Stimulated activated CD4-positive, alpha-beta T cell treated with anti-CD3 and anti-CD28 coated beads, Interleukin-12 subunit alpha, Interleukin-12 subunit beta, amount 100 ng/mL, for 48 hours (primary cell): ENCODE results near the gene PLXNC1.

ENCODE experiments used
- DNase-seq, 3 donors: peaks; one replicate each; pipeline ENCODE4 v3.0.0-alpha.2; 2020; ENCODE audit warnings: low read depth in 2 of 3, low spot score in 1 of 3

PLXNC1 gene

GRCh38 chr12:94147991-94148738 lies at the start of gene PLXNC1:
TSS of gene PLXNC1 (plus strand) at chr12:94148577. CDS start at chr12:94148972, 395 bp downstream.
- DNase-seq: peak; percentile 37 to 61 (median 48)

DNA sequence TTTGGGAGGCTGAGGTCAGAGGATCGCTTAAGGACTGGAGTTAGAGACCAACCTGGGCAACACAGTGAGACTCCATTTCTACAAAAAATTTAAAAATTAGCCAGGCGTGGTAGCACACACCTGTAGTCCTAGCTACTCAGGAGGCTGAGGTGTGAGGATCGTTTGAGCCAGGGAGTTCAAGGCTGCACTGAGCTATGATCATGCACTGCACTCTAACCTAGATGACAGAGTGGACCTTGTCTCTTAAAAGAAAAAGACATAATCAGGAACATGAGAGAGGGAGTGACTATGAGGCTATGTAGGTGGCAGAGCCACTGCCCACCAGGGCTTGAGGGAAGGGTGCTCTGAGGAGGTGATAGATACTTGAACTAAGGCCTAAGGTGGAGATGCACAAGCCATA lies 49.2 kb upstream of the PLXNC1 start:
- no peak for DNase-seq

- no peak for DNase-seq
Measured at GRCh38 chr12:94099632-94100031, 48.7 kb upstream of the PLXNC1 start.

GRCh38 chr12:94100211-94100627 lies 48.2 kb upstream of the PLXNC1 start:
- DNase-seq: no peak

DNA sequence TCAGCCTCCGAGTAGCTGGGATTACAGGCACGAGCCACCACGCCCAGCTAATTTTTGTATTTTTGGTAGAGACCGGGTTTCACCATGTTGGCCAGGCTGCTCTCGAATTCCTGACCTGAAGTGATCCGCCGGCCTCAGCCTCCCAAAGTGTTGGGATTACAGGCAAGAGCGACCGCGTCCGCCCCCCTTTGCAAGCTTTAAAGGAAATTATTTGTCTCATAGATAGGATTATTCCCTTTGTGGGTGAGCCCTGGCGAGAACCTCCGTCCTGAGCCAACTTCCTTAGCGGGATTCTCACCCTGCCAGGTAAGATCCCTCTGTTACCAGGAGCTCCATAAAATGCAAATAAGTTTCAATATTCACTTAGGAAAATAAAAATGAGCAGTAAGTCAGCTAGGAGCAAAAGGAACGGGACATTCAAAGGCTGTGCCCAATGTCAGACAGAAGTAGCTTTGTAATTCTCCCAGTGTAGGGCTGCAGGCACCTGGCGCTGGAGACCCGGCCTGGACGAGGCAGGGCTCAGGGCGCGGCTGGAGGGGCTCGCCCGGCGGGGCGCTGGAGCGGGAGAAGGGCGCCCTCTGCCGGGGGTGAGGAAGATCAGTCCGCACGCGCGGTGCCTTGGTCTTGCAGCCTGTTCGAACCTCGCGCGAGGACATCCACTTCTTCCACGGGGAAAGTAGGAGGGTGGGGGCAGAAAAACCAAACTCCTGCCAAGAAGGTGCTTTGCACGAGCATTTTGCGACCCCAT lies 47.2 kb upstream of the PLXNC1 start:
- DNase-seq: peak; percentile 59 to 71 (median 67)

- peak; percentile 71 to 90 (median 79) for DNase-seq
Measured at GRCh38 chr12:94101738-94102660, 46.4 kb upstream of the PLXNC1 start.

GRCh38 chr12:94103986-94104385 lies 44.4 kb upstream of the PLXNC1 start:
- no peak for DNase-seq

- no peak for DNase-seq
Measured at GRCh38 chr12:94107910-94108309, 40.5 kb upstream of the PLXNC1 start.

DNA sequence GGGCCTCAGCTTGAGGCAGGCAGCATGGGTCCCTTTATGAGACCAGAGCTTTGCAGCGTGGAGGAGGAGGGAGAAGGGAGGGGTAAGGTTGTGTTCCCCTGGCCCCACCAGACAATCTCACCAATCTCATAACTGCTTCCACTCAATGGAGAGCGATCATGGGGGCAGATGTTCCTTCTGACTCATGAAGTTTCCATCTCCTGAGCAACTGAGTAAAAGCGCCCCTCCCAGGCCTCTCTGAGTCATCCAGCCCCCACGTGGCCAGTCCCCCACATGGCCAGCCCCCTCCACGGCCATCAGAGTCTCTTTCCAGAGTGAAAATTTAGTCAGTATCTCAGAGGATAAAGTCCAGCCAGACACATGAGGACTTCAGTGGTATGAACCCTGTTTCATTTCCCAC lies 39.2 kb upstream of the PLXNC1 start:
- DNase-seq: peak; percentile 41 to 50 (median 43)

- DNase-seq: no peak
Measured at GRCh38 chr12:94110258-94110657, 38.1 kb upstream of the PLXNC1 start.

- DNase-seq: no peak
Measured at GRCh38 chr12:94111302-94111701, 37.1 kb upstream of the PLXNC1 start.

GRCh38 chr12:94112121-94112520 lies 36.3 kb upstream of the PLXNC1 start:
- no peak for DNase-seq

DNA sequence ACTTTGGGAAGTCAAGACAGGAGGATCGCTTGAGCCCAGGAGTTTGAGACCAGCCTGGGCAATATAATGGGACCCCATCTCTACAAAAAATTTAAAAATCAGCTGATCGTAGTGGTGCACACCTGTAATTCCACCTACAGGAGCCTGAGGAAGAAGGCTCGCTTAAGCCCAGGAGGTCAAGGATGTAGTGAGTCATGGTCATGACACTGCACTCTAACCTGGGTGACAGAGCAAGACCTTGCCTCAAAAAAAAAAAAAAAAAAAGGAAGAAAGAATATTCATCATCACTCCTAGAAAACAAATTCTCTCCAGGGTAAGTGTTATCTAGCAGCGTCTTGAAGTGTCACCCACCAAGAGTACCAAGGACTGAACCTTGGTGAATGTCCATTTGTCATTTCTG lies 34.2 kb upstream of the PLXNC1 start:
- DNase-seq: no peak

DNA sequence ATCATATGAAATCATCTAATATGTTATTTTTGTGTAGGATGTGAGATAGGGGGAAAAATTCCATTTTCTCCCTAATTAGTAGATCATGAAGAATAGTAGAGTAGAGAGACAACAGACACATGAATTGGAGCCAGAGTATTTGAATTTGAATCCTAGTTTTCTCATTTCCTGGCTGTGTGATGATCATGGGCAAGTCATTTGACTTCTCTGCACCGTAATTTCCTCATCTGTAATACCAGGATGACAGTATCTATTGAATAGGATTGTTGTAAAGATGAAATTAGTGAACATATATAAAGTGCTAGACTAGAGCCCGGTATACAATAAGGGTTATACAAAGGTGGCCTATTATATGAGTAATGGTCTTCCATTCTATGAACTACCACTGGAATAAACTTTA lies 32.2 kb upstream of the PLXNC1 start:
- DNase-seq: no peak

DNA sequence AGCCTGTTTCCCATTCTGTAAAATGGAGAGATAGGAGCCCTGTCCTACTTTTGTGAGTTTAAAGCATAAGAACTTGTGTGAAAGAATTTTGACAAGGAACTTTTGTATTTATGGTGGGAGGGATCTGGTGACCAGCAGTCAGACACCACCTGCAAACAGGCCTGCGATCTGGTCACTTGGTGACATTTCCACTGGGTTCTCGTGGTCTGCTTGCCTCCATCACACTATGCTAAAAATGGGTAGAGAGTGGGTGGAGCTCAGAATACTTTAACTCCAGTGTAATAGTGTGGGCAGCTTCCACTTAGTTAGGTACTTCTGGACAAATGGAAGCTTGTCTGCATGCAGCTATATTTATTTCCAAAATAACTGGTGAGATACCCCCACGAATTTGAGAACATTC lies 26.5 kb upstream of the PLXNC1 start:
- DNase-seq: no peak

DNA sequence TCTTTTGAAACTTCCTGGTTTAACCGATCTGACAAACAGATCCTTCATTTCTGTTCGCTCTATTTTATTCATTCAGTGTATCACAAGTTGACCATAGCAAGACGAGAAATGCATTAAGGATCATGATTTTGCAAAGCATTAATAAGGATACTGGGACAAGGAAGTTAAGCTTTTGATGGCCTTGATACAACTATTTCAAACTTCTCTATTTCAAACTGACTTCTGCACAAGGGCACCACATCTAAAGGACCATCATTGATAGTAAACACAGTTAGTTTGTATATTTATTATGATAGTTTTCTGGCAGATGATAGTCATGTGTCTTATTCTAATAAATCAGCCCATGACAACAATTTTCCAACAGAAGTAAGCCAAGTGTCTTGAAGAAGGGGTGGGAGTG lies 25.8 kb upstream of the PLXNC1 start:
- no peak for DNase-seq

DNA sequence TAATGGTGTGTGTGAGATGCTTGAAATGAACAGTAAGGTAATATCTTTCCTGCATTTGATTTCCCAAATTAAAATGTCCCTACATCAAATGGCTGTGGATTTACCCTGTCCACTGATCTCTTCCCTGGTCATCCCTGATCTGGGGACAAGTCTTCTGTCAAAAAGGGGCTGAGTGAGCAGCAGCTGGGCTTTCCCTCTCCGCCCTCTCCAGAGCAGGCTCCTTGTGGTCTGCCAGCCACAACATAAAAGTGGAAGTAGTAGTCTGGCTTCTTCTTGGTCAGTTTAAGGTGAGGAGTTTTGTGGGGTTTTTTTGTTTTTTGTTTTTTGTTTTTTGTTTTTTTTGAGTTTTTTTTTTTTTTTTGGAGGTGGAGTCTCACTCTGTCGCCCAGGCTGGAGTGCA lies 25.2 kb upstream of the PLXNC1 start:
- no peak for DNase-seq

DNA sequence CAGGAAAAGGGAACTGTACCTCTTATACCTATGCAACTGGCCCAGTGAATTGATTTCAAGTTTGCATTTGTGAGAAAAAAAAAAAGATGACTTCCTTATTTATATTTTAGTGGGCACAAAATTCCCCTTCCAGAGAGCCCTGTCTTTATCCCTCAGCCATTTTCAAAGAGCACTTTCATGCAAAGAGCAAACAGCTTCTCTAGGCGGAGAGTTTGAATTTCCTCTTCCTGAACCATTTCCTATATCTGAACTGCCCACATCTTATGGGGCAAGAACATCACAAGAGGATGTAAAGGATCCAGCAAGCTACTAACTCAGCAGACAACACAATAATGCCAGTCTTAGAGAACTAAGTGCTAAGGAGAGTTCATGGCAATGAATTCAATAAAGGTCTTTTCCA lies 22.3 kb upstream of the PLXNC1 start:
- no peak for DNase-seq

- no peak for DNase-seq
Measured at GRCh38 chr12:94127239-94128131, 20.9 kb upstream of the PLXNC1 start.

DNA sequence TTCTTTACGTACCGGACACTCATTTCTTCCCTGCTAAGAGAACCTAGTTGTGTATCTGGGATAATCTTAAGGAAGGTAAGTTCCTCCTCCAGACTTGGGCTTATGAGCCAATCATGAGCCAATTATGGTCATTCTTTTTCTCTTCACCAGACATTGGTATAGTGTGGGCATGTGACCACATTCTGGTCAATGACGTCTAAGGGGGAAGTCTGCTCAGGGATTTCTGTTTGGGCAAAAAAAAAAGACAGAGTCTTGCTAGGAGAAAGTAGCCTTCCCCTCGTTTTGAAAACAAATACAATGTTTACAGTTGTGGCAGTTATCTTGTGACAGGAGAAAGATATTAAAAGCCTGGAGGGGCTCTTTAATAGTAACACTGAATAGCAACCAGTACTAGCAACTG lies 20.1 kb upstream of the PLXNC1 start:
- DNase-seq: no peak
